ENCODE measurements around the gene LAMA2.

DNA sequence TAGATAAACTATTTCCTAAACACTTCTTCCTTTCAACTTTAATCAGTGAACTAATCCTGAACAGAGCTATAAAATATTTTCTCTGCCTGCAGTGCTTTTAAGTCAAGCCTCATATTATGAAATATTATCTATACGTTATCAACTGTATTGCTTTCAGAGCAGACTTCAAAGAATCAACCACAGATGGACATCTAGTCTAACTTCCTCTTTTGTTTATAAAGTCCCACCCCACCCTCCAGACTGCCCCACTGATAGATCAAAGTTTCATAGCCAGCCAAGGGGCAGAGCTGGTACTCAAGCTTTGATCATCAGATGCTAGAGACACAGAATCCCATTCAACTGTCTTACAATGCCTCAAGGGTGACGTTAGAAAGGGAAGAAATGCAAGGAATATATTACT, 308.3 kb downstream of the LAMA2 start:
- TF ChIP-seq CTCF (IDR thresholded peaks at IDR 0.05) (no peak), POLR2A (IDR thresholded peaks at IDR 0.05) (no peak)
